Esophagus squamous epithelium (tissue), 4 donors: ENCODE measurements around the gene CLDN19.
"Not testable (repeated sequence)": the region's sequence is repeated elsewhere in the genome, so short reads cannot be mapped to it uniquely, and the experiment has no call there.

Experiments used
- CTCF ChIP-seq, 6 experiments: fragments of 450-650 bp in 4 of 6; fragments of 200-600 bp in 2 of 6; sonication (generic) in 2 of 6; IDR thresholded peaks; one replicate each; pipeline ENCODE4 v1.5.1; 2016 to 2019; ENCODE audit warnings: antibody characterized with exemption in 6 of 6, mild to moderate bottlenecking in 4 of 6, moderate library complexity in 4 of 6
- POLR2A ChIP-seq, 4 donors: fragments of 450-650 bp; IDR thresholded peaks; one replicate each; pipeline ENCODE4 v1.6.1; 2017; ENCODE audit warnings: antibody characterized with exemption in 4 of 4, mild to moderate bottlenecking in 4 of 4, moderate library complexity in 3 of 4

GRCh38 chr1:42714441-42714840, 25.6 kb downstream of the CLDN19 start:
- not testable (repeated sequence) for TF ChIP-seq POLR2A, CTCF (IDR thresholded peaks at IDR 0.05)
